GF-D8 (cell line): ENCODE results near the gene IAH1.

ENCODE experiments used
- DNase-seq: peaks from one replicate; lab custom pipeline; 2025; lab: John Stamatoyannopoulos, UW

The IAH1 gene

GRCh38 chr2:9474361-9475057, at the start of gene IAH1:
TSS of gene IAH1 (plus strand) at chr2:9474551. CDS start at chr2:9474567, 16 bp downstream.
- DNase-seq = no peak

- DNase-seq = no peak
Measured at GRCh38 chr2:9428965-9429577, 45.3 kb upstream of the IAH1 start.

- DNase-seq = no peak
Measured at GRCh38 chr2:9430316-9431293, 43.7 kb upstream of the IAH1 start.

GRCh38 chr2:9434489-9434888, 39.9 kb upstream of the IAH1 start:
- no peak for DNase-seq

- DNase-seq = no peak
Measured at GRCh38 chr2:9439536-9439935, 34.8 kb upstream of the IAH1 start.

GRCh38 chr2:9440058-9440727, 34.2 kb upstream of the IAH1 start:
- DNase-seq = no peak

GRCh38 chr2:9441556-9441955, 32.8 kb upstream of the IAH1 start:
- DNase-seq = no peak

- no peak for DNase-seq
Measured at GRCh38 chr2:9443526-9443925, 30.8 kb upstream of the IAH1 start.

- DNase-seq = no peak
Measured at GRCh38 chr2:9445089-9445488, 29.3 kb upstream of the IAH1 start.

- no peak for DNase-seq
Measured at GRCh38 chr2:9451231-9451630, 23.1 kb upstream of the IAH1 start.

- DNase-seq = no peak
Measured at GRCh38 chr2:9460441-9461017, 13.8 kb upstream of the IAH1 start.

- DNase-seq = no peak
Measured at GRCh38 chr2:9461079-9461478, 13.3 kb upstream of the IAH1 start.

GRCh38 chr2:9462313-9462712, 12.0 kb upstream of the IAH1 start:
- DNase-seq = no peak

GRCh38 chr2:9462886-9463697, 11.3 kb upstream of the IAH1 start:
- DNase-seq = no peak

GRCh38 chr2:9463698-9464034, 10.7 kb upstream of the IAH1 start:
- DNase-seq = peak; percentile 68

GRCh38 chr2:9465170-9465569, 9.2 kb upstream of the IAH1 start:
- DNase-seq = no peak

GRCh38 chr2:9466147-9466683, 8.1 kb upstream of the IAH1 start:
- no peak for DNase-seq

- DNase-seq = no peak
Measured at GRCh38 chr2:9467687-9468086, 6.7 kb upstream of the IAH1 start.

- no peak for DNase-seq
Measured at GRCh38 chr2:9471206-9471605, 3.1 kb upstream of the IAH1 start.

GRCh38 chr2:9472511-9472910, 1.8 kb upstream of the IAH1 start:
- no peak for DNase-seq
